HG03135 (cell line): ENCODE data around the gene GPATCH8.
"Not testable (repeated sequence)": the region's sequence is repeated elsewhere in the genome, so short reads cannot be mapped to it uniquely, and the experiment has no call there.

ENCODE experiments used
- ATAC-seq: cut with Tn5 transposase; IDR thresholded peaks from one replicate; pipeline ENCODE4 v1.9.1; 2021; ENCODE audit warnings: mild to moderate bottlenecking, moderate library complexity; ENCODE audit not compliant: unreplicated experiment

GPATCH8 gene

DNA sequence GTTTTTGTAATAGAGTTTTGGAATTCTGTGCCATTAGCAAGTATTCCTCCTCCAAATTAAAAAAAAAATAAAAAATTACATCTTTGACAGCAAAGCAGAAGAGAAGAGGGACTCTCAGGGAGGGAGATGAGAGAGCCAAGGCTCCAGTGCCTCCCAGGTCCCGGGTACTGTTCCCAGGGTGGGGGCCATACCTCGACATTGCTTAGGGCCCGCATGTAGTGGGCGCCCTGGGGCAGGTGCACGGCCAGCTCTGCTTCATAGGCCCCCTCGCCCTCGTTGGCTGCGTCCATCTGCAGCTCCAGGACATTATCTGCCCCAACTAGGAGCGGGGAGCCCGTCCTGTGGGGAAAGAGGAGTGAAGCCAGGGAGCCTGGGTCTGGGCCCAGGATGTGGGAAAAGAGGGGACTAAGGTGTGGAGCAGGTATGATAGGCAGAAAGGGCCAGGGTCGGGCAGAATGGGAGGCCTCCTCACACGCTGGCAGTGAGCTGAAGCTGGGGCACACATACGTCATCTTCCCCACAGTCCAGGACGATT, 125.0 kb downstream of the GPATCH8 start:
- ATAC-seq: no peak

DNA sequence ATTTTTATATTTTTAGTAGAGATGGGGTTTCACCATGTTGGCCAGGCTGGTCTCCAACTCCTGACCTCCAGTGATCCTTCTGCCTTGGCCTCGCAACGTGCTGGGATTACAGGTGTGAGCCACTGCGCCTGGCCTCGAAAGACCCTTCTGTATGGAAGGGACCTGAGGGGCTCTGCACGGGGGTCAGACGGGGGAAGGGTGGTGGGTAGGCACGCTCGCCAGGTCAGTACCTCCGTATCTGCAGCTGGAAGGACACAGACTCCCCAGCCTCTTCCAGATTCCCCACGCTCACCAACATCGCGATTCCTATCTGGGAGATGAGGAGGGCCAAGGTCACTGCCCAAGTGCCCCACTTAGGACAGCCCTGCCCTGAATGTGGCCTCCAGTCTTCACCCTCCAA, 126.4 kb downstream of the GPATCH8 start:
- no peak for ATAC-seq

- ATAC-seq: no peak
Measured at GRCh38 chr17:44376124-44376523, 127.1 kb downstream of the GPATCH8 start.

- ATAC-seq: no peak
Measured at GRCh38 chr17:44375196-44376017, 127.8 kb downstream of the GPATCH8 start.

DNA sequence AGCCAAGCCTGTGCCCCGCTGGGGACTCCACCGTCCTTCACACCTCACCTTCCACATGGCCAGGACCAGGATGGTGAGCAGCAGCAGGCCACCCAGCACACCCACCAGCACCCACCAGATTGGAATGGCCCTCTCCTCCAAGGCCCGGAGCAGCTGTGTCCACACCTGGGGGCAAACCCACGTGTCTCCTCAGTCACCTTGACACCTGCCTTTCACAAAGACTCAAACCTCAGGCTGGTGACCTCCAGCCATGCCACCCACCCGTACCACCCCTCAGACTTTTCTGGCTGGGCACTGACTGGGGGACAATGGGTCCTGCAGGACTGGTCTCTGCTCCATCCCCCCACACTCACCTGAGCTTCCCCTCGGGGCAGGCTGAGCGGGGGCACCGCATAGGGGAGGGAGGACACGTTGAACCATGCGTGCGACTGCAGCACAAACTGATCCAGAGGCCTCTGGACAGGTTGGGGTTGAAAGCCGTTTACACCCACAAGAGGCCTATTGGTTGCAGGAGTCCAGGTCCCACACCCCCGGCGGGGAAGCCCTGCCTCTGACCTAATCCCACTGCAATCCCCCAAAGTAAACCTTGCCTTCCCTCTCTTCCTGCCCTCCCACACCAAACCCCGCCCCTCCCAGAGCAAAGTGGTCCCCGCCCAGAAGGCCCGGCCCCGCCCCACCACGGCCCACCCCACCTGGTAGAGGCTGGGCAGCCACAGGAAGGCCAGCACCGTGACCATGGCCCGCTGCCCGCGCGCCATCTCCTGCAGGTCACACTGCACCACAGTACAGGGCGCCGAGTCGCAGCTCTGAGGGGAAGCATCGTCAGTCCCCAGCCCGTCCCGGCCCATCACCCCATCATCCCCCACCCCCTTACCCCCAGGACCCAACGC, 128.7 kb downstream of the GPATCH8 start:
- ATAC-seq: no peak

DNA sequence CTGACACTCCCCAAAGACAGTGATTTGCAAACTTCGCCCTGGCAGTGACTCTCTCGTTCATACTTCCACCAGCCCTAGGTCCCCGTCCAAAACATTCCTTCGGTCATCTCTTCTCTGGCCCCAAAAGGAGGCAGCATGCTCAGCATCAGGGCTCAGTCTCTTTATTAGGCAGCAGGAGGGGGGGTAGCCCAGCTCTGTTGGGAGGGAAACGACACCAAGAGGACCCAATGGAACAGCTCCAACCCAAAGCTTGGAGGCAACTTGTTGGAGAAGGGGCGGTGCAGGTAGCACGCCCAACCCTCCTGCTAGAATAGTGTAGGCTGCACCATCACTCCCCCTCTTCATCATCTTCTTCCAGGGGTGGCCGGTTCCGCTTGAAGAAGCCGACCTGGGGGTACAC, 131.2 kb downstream of the GPATCH8 start:
- no peak for ATAC-seq

GRCh38 chr17:44369414-44370023, 133.7 kb downstream of the GPATCH8 start:
- not testable (repeated sequence) for ATAC-seq

- ATAC-seq: not testable (repeated sequence)
Measured at GRCh38 chr17:44368391-44369243, 134.6 kb downstream of the GPATCH8 start.

- no peak for ATAC-seq
Measured at GRCh38 chr17:44367231-44367979, 135.8 kb downstream of the GPATCH8 start.

- not testable (repeated sequence) for ATAC-seq
Measured at GRCh38 chr17:44365051-44365450, 138.2 kb downstream of the GPATCH8 start.

- no peak for ATAC-seq
Measured at GRCh38 chr17:44363613-44364159, 139.5 kb downstream of the GPATCH8 start, which contains the start of gene FAM171A2. Gene FAM171A2 (minus strand): TSS chr17:44363853. CDS start chr17:44363714, 139 bp downstream.

DNA sequence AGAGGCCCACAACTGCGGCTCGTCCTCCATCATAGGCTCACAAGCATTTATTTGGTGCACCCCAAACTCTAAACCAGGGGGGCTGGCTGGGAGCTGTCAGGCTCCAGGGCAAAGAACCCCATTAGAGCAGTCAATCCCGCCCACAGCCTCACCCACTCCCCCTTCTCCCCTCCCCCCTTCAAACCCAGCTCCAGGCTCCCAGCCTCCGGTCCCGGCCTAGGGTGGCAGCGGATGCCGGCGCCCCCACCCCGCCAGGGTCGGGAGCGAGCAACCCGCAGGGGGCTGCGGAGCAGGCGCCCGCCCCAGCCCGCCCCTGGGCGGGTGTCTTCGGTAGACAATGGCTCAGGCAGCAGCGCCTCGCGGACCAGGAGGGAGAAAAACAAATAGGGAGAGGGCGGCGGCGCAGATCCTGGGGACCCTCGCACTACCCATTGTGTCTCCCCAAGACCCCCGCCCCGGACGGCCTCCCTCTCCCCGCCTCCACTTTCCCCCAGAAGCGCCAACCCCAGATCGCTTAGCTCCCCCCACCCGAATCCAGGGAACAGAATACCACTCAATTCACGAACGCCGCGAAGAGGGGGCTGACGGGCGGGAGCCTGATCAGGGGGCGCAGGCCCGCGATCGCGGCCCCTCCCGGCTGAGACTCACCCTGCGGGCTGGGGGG, 140.1 kb downstream of the GPATCH8 start:
- no peak for ATAC-seq

- ATAC-seq: no peak
Measured at GRCh38 chr17:44362459-44362948, 140.7 kb downstream of the GPATCH8 start.

DNA sequence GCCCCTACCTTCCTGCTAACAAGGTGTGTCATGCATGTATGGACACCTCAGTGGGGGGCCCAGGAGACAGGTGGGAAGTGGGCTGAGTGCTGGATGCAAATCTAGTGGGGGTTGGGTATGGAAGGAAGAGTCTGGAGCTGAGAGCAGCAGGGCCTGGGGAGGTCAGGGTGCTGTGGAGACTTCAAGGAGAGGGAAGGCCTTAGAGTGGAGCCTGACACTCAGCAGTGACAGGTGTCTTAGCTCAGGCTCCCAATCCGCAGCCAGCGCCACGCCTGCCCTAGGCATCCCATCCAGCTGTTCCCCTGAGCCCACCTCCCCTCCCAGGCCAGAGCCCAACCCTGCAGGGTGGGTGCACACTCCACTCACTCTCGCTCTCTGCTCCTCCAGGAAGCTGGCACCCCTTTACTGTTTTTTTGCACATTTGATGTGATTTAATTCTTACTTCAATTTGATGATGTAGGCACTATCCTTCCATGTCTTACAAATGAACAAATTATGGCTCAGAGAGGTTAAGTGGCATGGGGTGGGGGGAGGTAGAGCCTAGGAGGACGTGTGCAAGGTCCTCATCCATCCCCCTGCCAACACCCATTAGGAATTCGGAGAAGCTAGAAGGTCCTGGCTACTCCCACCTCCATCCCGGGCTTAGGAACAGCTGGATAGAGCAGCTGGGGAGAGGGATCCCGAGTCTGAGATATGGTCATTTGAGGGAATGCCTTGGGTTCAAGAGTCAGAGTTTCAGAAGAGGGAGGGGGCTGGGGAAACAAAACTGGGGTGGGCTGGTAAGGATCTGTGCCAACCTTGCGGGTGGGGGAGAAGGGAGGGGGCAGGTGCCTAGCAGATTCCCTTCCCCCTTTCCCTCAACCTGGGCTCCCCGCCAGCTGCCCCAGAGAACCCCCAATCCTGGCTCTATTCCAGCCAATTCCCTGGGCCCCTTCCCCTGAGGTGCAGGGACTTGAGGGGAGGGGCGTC, 141.6 kb downstream of the GPATCH8 start:
- no peak for ATAC-seq

- no peak for ATAC-seq
Measured at GRCh38 chr17:44360826-44361225, 142.4 kb downstream of the GPATCH8 start.

DNA sequence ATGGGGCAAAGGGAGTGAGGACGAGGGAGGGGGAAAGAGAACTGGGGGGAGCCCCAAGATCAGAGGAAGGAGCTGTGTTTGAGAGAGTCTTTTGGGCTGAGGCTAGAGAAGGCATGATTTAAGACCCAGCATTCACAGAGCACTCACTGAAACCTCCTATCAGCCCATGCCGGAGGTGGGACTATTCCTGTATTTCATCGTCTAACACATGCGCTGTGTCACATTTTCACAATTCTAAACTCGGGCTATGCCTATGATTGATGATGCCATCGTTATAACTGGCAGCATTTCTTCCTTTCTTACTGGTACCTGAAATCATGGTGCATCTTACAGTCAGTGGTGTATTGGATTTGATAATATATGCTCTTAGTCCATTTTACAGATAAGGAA, 143.1 kb downstream of the GPATCH8 start:
- no peak for ATAC-seq

GRCh38 chr17:44359458-44360143, 143.6 kb downstream of the GPATCH8 start:
- ATAC-seq: no peak
